Measurements from ENCODE around the gene CPEB2.

Gene CPEB2

DNA sequence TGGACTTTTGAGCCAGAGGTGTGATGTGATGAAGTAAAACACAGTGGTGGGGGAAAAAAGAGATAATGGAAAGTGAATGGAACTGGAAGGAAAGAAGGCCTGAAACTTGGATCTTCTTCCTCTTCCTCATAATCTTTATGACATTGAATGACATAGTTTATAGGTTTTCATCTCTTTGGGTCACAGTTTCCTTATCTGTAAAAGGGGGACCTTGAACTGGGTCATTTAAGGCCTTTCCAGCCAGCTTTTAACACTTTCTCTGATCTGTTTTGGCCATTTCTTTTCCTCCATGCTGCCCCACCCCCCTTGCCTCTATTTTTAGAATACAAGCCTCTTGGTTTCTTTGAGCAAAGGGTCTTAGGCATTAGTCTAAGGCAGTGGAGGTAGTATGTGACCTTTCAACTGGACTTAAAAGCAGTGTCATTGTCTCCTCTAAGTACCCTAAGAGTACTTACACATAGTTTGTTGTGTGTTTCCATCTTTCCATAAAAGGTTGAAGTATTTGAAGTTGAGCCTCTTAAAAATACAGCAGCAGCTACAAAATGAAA lies 7.8 kb downstream of the CPEB2 start:
- no peak for DNase-seq (ENCODE audit: low spot score)

DNA sequence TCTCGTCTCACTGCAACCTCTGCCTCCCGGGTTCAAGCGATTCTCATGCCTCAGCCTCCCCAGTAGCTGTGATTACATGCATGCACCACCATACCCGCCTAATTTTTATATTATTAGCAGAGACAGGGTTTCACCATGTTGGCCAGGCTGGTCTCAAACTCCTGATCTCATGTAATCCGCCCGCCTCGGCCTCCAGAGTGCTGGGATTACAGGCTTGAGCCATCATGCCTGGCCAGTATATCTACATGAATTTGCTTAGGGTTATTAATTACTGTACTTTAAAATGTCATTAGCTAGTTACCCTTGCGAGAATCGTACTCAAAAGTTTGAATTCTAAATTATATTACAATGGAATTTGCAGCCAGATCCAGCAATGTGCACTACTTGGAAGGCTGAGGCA lies 8.9 kb downstream of the CPEB2 start:
- DNase-seq (ENCODE audit: low spot score) = no peak

GRCh38 chr4:15012017-15012788 lies 9.9 kb downstream of the CPEB2 start:
- DNase-seq (ENCODE audit: low spot score) = no peak

DNA sequence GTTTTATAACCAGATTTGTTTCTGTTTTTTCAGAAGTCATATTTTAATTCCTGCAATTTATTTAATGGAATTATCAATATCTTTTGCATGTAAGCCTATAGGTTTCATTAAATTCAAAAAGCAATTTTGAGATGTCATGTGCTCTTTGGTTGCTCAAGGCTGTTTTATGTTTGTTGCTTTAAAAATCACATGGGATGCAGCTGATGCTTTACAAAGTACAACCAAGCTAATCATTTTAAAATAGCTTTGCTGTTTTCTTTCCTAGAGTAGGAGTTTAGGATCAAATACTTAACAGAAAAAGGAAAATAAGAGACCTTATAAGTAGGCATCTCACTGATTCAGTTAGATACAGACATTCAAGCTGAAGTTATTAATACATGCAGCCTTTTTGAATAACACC lies 11.3 kb downstream of the CPEB2 start:
- DNase-seq (ENCODE audit: low spot score) = no peak

- DNase-seq (ENCODE audit: low spot score) = no peak
Measured at GRCh38 chr4:15015170-15015569, 12.9 kb downstream of the CPEB2 start.

DNA sequence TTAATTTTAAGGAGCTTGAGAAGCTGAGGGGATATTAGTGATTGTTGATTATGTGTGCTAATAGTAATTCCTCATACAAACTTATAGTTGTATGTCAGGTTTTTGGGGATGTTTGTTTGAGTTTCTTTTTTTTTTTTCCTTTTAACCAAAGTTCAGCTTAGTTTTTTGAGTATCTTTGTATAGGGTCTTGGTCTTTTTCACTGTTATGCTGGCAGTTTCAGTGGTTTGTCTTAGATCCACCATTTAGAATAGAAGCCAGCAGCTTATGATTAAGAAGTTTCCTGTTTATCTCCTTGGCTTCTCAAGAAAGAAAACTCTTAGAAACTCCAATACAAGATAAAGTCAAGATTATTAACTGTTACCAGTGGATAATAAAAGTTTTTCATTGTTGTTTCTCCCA lies 16.1 kb downstream of the CPEB2 start:
- no peak for DNase-seq (ENCODE audit: low spot score)

DNA sequence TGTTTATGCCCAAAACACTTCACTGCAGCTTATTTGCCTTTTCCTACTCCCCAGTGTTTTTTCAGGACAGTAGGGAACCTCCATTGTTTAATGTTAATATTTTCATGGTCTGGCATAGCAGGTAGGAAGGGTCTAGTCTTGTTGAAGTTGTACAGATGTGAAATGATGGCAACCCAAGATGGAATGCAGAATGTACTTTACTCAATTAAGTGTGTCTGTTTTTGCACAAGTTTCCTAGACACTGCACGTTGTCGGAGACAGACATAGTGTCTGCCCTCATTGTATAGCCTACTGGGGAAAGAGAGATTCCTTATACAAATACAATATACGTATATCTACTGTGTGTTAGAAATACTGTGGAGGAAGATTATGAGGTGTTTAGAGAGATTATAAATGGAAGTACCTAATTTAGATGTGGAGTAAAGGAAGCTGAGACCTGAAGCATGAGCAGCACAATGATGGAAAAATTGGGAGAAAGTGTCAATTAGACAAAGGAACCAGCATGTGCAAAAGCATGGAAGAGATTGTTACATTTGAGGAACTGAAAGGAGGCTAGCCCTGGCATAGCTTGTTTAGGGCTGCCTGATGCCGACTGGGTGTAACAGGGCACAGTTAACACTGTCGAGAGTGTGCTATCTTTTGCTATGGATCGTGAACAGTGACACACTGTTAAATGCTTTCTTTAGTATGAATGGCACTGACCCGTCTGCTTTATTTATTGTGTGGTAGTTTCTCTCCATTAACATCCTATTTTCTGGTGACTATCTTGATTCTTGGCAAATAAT lies 18.4 kb downstream of the CPEB2 start:
- no peak for DNase-seq (ENCODE audit: low spot score)

DNA sequence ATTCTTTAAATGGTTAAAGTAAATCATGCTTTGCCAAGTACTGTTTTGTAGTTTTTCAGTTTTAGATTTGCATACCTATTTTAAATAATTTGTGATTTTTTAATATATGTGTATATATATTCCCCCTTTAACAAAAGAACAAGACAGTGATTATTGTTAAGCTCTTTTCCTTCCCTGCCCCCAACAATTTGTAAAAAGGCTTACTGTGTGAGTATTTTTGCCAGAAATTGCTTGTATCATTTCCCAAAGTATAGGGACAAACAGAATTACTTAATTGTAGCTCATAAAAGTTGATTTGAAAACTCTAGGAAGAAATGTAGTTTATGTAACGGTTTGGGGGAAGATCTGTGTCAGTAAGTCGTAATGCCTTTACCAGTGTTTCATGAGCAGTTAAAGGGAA lies 19.0 kb downstream of the CPEB2 start:
- no peak for DNase-seq (ENCODE audit: low spot score)

- DNase-seq (ENCODE audit: low spot score) = no peak
Measured at GRCh38 chr4:15021946-15022345, 19.7 kb downstream of the CPEB2 start.

GRCh38 chr4:15024386-15024785 lies 22.1 kb downstream of the CPEB2 start:
- DNase-seq (ENCODE audit: low spot score) = no peak

DNA sequence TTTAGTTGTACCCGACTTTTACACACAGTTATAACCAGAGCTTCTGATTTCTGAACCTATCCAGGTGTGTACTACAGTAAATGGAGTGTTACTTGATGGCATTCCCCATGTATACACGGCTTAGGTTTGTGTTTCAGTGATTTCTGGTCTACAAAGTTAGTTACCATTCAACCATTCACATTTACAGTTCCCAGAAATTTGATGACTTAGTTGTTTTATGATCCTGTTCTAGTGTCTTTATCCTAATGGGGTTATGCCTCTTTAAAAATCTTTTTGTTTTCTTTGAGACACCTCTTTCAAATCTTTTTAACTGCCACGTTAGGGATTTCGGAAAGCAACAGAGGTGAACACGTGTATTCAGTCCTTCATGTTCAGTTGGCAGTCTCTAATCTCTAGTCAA lies 23.4 kb downstream of the CPEB2 start:
- no peak for DNase-seq (ENCODE audit: low spot score)

- no peak for DNase-seq (ENCODE audit: low spot score)
Measured at GRCh38 chr4:15027921-15028435, 25.7 kb downstream of the CPEB2 start.

DNA sequence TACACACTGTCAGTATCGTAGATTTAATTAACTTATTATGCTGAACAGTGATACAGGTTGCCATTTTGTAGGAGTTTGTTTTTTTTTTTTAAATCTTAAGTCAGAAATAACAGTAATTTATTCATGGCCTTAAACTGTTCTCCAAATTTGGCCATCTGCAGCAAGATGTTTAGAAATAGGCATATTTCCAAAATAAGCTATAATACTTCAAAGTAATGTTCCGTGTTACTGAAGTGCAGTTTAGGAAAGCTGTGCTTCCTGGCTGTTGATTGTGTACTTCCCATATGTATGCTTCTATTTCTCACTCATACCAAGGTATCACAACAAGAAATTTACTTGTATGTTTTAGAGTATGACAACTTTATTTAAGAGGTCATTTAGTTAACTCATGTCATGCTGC lies 28.9 kb downstream of the CPEB2 start:
- no peak for DNase-seq (ENCODE audit: low spot score)

GRCh38 chr4:15031993-15032675 lies 29.9 kb downstream of the CPEB2 start:
- no peak for DNase-seq (ENCODE audit: low spot score)

DNA sequence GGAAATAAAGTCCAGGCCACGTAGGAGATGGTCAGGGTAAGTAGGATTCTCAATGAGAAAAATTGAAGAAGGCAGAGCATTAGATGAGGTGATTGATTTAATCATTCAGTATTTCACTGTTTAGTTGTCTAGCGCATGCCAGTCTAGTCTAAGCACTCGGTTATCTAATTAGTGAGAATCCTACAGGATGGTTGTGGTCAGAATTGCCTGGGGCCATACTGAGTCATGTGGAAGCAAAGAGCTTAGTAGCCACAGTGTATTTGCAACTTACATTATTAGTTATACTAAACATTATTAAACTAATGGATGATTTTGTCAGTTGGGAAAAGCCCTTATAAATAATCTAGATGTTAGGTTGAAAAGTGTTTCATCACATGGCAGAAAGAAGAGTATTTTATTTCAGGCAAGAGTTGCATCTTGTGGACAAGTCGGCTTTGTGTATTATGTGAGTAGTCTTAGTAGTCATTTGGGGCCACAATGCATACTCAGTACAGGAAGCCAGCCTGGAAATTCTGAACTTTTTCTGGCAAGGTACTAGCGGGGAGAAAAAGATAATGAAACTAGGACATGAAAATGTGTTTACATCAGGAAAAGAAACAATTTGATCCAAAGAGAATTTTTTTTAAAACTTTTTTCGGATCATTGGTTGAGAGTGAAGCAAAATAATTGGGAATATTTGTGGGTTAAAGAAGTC lies 31.9 kb downstream of the CPEB2 start:
- no peak for DNase-seq (ENCODE audit: low spot score)

GRCh38 chr4:15035159-15035558 lies 32.9 kb downstream of the CPEB2 start:
- no peak for DNase-seq (ENCODE audit: low spot score)

DNA sequence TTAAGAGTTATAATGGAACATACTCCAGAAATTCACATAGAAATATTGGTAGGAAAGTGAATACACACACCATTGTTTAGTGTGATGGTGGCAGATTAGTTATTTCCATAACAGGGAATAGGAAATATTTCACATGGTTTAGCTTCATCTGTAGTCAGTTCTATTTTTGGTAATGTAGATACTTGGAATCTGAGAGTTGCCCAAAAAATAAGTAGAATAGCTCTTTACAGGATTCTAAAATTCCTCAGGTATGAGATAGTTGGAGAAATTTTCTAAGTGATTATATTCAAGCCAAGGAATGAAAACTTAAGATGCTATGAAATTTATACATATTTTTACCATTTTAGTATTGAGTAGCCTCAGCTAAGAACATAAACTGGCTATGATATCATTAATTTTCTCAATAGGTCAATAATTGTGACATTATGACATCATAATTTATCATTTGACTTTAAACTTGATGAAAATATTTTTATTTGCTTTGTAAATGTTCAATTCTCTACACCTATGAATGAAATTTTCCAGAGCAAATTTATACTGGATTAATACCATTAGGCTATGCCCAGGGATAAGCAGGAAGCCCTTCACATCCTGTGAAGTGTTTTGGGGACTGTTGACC lies 35.8 kb downstream of the CPEB2 start:
- DNase-seq (ENCODE audit: low spot score) = no peak

- DNase-seq (ENCODE audit: low spot score) = no peak
Measured at GRCh38 chr4:15040916-15041463, 38.7 kb downstream of the CPEB2 start.

DNA sequence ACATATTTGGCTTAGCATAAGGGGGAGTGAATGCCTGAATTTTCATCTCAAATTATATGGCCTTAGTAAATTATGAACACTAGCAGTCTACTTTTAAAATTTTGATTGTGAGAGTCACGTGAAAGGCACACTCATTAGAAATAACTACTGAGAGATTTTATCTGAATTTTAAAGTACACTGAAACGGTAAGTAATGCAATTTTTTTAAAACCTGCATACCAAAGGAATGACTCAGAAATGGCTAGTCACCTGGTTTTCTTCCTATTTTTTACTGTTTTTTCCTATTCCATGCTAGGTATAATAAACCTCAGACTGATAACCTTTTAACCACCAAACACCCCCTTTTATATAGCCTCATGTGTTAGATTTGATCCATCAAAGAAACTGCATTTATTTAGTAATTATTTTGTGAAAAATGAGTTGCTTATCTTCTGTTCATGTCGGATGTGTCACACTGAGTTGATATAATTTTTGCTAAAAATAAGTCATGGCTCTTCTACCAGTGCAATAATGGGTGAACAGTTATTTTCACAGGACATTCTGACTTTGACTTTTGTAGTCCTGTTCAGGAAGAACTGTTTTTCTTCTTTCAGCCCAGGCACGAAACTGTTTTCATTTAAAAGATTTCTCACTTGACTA lies 40.4 kb downstream of the CPEB2 start:
- DNase-seq (ENCODE audit: low spot score) = peak; percentile 19

DNA sequence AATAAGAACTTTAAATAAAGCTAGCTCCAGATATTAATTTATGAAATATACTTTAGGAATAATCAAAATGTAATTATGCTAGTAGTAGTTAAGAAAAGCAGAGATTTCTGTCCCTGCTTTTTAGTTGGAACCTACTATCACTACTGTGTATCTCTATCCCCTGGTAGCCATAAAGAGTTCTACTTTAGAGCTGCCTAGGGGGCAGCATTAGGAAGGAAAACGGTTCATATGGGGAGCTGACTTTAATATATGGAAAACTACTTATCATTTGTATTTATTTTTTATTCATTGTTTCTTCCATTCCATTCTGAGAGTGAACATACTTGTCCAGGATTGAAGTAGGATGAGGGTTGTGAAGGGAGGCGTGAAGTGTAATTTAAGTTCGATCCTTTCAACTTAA lies 40.9 kb downstream of the CPEB2 start:
- DNase-seq (ENCODE audit: low spot score) = no peak

DNA sequence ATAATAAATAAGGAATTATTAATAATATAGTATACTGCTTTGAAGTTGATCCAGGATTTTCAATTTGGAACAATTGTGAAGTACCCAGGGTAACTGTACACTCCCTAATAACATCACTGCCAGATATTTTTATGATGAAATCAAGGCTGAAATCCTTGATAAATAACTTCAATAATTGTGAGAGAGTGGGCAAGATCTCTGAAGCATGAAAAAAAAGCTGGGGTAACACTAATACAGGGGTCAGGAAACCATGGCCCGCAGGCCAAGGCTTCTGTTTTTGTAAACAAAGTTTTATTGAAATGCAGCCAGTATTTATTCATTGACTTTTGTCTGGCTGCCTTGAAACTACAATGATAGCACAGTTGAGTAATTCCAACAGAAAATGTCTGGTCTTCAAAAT lies 41.6 kb downstream of the CPEB2 start:
- DNase-seq (ENCODE audit: low spot score) = no peak

Measured in LoVo (cell line).